ENCODE measurements around the gene PIAS4. TPM values are rescaled to one million over a fixed set of nuclear protein-coding genes. Genes with fewer than 3 reads are reported as not detected.
A peak's percentile ranks its signal among the peaks of the same experiment; 100 is the strongest.

PIAS4 gene
- total and polyA plus RNA-seq, 2 donors (not counting 3 experiments of a cell fraction or from before 2014, with no cell fraction given): 26.2 to 46.2 TPM

- Histone ChIP-seq H3K4me1 (ENCODE audit: control insufficient read depth, extremely low read depth, insufficient read depth, low read length) (peaks cover 23% of the 10 kb centered on the region), H3K4me2 (ENCODE audit: insufficient read depth, low read length) (peak overlapping the region; percentile 75), H3K4me3 (replicated peaks in 1 of 3; ENCODE audit: insufficient read depth in 1 of 3, low read depth in 1 of 3, low read length in 3 of 3) (peak overlapping the region in 2 of 3 experiments; percentile 86 to 93), H3K9me3 (replicated peaks; ENCODE audit: control insufficient read depth, insufficient read depth, low read length) (no peaks in the 10 kb centered on the region), H3K9ac (replicated peaks; ENCODE audit: extremely low read depth, insufficient read depth, low read length) (peak overlapping the region; percentile 98), H4K20me1 (replicated peaks; ENCODE audit: control insufficient read depth, extremely low read depth, insufficient read depth, low read length) (no peaks in the 10 kb centered on the region), H3K9me1 (replicated peaks; ENCODE audit: control insufficient read depth, extremely low read depth, insufficient read depth, low read length) (no peaks in the 10 kb centered on the region), H3K36me3 (ENCODE audit: control insufficient read depth in 2 of 2, extremely low read depth in 1 of 2, insufficient read depth in 2 of 2, low read length in 2 of 2) (peaks cover 6 to 28% of the 10 kb centered on the region in 2 experiments), H3K27ac (ENCODE audit: insufficient read depth, low read depth, low read length) (peak overlapping the region; percentile 92), H3K27me3 (ENCODE audit: control insufficient read depth in 2 of 2, insufficient read depth in 2 of 2, low read length in 2 of 2) (no peaks in the 10 kb centered on the region), H2AFZ (ENCODE audit: low read depth, low read length) (no peak overlapping the region), H3K79me2 (ENCODE audit: control insufficient read depth, insufficient read depth, low read length) (peaks cover 48% of the 10 kb centered on the region)
- DNase-seq (ENCODE audit: low read depth, low spot score) (peak; percentile 100), FAIRE-seq (peak; percentile 99)
- ChIA-PET CTCF (interaction anchor here (0.9 to 2.2 kb wide), 8 partner anchors 10 to 147 kb away, joined by 3 to 34 read pairs (median 3); partner anchors contain the start of genes EEF2 and PIAS4), POLR2A (interaction anchor here (1.0 to 4.9 kb wide), 5 partner anchors 10 to 19 kb away, joined by 3 to 82 read pairs (median 13); partner anchors contain the start of gene EEF2)
- TF ChIP-seq POLR2AphosphoS5 (IDR thresholded peaks at IDR 0.05; ENCODE audit: insufficient read depth, low read depth, low read length): peak; percentile 94
- no peak for TF ChIP-seq MAX (IDR thresholded peaks at IDR 0.05; ENCODE audit: insufficient read depth, insufficient read length)
- no peak for TF ChIP-seq POLR2A (IDR thresholded peaks at IDR 0.05; ENCODE audit: low read depth, low read length)
- TF ChIP-seq FOS (IDR thresholded peaks at IDR 0.05; ENCODE audit: borderline replicate concordance, insufficient read depth, low read length): peak; percentile 57
- no peak for TF ChIP-seq EZH2 (IDR thresholded peaks at IDR 0.05; ENCODE audit: borderline replicate concordance, low read depth, low read length, severe bottlenecking)
- TF ChIP-seq MYC (IDR thresholded peaks at IDR 0.05; ENCODE audit: low read depth, low read length): no peak
- TF ChIP-seq JUN (IDR thresholded peaks at IDR 0.05; ENCODE audit: borderline replicate concordance, insufficient read depth, insufficient read length, low read depth): peak; percentile 87
- TF ChIP-seq GATA2 (IDR thresholded peaks at IDR 0.05; ENCODE audit: insufficient read depth, insufficient read length, low read depth, low read length): no peak
- TF ChIP-seq, protein P1, sequence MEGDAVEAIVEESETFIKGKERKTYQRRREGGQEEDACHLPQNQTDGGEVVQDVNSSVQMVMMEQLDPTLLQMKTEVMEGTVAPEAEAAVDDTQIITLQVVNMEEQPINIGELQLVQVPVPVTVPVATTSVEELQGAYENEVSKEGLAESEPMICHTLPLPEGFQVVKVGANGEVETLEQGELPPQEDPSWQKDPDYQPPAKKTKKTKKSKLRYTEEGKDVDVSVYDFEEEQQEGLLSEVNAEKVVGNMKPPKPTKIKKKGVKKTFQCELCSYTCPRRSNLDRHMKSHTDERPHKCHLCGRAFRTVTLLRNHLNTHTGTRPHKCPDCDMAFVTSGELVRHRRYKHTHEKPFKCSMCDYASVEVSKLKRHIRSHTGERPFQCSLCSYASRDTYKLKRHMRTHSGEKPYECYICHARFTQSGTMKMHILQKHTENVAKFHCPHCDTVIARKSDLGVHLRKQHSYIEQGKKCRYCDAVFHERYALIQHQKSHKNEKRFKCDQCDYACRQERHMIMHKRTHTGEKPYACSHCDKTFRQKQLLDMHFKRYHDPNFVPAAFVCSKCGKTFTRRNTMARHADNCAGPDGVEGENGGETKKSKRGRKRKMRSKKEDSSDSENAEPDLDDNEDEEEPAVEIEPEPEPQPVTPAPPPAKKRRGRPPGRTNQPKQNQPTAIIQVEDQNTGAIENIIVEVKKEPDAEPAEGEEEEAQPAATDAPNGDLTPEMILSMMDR (IDR thresholded peaks at IDR 0.05; ENCODE audit: extremely low read depth in 1 of 2, insufficient read depth in 1 of 2, low read depth in 1 of 2, low read length in 2 of 2): no peak
- BruUV-seq (replicated peaks): TSS peak; percentile 49
- intact Hi-C loops (cut with micrococcal nuclease) (loop anchor here (1.0 to 5.0 kb wide), 4 partner anchors 39 to 206 kb away; partner anchors contain the start of genes MRPL54, PIAS4 and ZBTB7A), dilution Hi-C loops (cut with MboI; ENCODE audit: extremely low pct_ligation_motif_present, low sequenced_read_pairs) (no loop called here)
Measured at GRCh38 chr19:3968556-3969434, 38.7 kb upstream of the PIAS4 start.
